Subcutaneous abdominal adipose tissue (tissue), 5 donors: Measurements from ENCODE around the gene CUL1.

ENCODE experiments used
- H3K27ac ChIP-seq: one replicate; pipeline ENCODE4 v1.7.0; 2013; ENCODE audit warnings: low read depth, mild to moderate bottlenecking, inconsistent platforms, low read length, moderate library complexity
- H3K27me3 ChIP-seq, 5 donors: one replicate each; pipeline ENCODE4 v1.7.0; 2013; ENCODE audit warnings: low read length in 5 of 5, inconsistent platforms in 1 of 5; ENCODE audit not compliant: control insufficient read depth in 5 of 5, insufficient read depth in 4 of 5
- H3K36me3 ChIP-seq, 5 donors: one replicate each; pipeline ENCODE4 v1.7.0; 2013; ENCODE audit warnings: low read length in 5 of 5; ENCODE audit not compliant: control insufficient read depth in 5 of 5, insufficient read depth in 5 of 5
- H3K4me1 ChIP-seq, 5 donors: one replicate each; pipeline ENCODE4 v1.7.0; 2013; ENCODE audit warnings: low read length in 5 of 5, mild to moderate bottlenecking in 3 of 5, moderate library complexity in 1 of 5; ENCODE audit not compliant: control insufficient read depth in 5 of 5, insufficient read depth in 5 of 5
- H3K4me3 ChIP-seq, 5 donors: one replicate each; pipeline ENCODE4 v1.7.0; 2013; ENCODE audit warnings: low read length in 5 of 5, low read depth in 1 of 5
- H3K9ac ChIP-seq, 5 donors: one replicate each; pipeline ENCODE4 v1.7.0; 2013; ENCODE audit warnings: low read length in 5 of 5, mild to moderate bottlenecking in 4 of 5, moderate library complexity in 3 of 5
- H3K9me3 ChIP-seq, 5 donors: one replicate each; pipeline ENCODE4 v1.7.0; 2013; ENCODE audit warnings: low read length in 5 of 5; ENCODE audit not compliant: control insufficient read depth in 5 of 5
- donor health status: healthy.
- donor health status: healthy.
- donor health status: healthy.
- donor health status: healthy.
- donor health status: healthy.

Gene CUL1

DNA sequence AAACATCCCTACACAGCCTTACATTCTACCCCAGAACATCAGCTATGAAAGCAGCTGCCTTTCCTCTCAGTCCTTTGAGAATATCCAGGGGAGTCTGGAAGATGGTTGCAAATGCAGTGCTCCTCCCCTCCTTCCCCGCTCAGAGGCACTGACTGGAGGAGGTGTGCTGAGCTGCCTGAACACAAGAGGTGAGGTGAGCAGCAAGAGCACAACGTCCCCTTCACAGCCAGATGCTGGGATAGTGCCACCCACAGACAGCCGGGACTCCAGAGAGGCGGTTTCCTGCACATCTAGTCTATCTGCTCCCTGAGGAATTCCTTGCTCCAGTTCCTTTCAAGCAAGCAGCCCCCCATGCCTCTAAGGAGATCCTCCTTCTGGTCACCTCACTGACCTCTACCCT lies 111.2 kb downstream of the CUL1 start:
- Histone ChIP-seq H3K27me3 (no peaks in the 10 kb centered on the region), H3K4me3 (no peak overlapping the region), H3K9me3 (no peaks in the 10 kb centered on the region), H3K36me3 (peaks cover 5 to 21% (median 9%) of the 10 kb centered on the region in 5 donors), H3K27ac (no peak overlapping the region), H3K9ac (no peak overlapping the region), H3K4me1 (peaks cover 0 to 5% (median 0%) of the 10 kb centered on the region in 5 donors)

DNA sequence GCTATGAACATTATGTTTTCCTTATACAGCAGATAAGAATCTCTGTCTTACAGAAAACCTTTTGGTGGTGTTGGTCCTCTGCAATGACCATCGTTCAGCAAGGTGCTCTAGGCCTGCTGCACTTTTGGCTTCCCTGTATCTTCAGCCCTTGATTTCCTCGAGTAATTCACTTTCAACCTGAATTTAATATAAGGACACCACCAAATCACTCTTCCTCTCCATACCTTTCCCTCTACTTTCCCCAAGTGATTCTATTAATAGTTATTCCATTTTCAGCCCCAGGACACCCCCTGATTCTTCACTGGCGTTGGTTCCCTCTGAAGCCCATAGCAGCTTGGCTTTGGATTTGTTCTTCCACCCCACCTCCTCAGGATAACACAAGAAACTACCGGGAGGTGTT lies 113.2 kb downstream of the CUL1 start:
- Histone ChIP-seq H3K9me3 (no peaks in the 10 kb centered on the region), H3K36me3 (peaks cover 4 to 15% (median 7%) of the 10 kb centered on the region in 5 donors), H3K27me3 (no peaks in the 10 kb centered on the region), H3K27ac (no peak overlapping the region), H3K9ac (no peak overlapping the region), H3K4me3 (no peak overlapping the region), H3K4me1 (peaks cover 0 to 5% (median 0%) of the 10 kb centered on the region in 5 donors)

DNA sequence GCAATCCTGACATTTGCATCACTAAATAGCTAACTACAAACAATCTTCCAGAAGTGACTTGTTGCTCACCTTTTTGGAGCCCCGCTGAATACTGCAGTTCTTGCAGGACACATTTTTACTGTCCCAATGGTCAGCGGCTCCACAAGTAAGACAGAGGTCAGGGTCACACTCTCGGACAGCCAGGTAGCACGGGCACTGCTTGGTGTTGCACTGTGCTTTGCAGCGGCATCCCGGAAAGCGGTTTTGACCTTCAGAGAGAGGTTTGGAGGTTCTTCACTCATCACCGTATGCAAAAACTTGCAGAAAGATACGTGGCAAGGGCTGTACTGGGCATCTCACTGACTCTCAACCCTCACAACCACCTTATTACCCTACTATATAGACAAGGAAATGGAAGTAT lies 115.2 kb downstream of the CUL1 start:
- no peaks in the 10 kb centered on the region for H3K9me3 ChIP-seq
- H3K4me3 ChIP-seq = no peak overlapping the region
- H3K9ac ChIP-seq = no peak overlapping the region
- peaks cover 0 to 10% (median 0%) of the 10 kb centered on the region in 5 donors for H3K36me3 ChIP-seq
- peaks cover 0 to 5% (median 0%) of the 10 kb centered on the region in 5 donors for H3K4me1 ChIP-seq
- H3K27me3 ChIP-seq = no peaks in the 10 kb centered on the region
- no peak overlapping the region for H3K27ac ChIP-seq

DNA sequence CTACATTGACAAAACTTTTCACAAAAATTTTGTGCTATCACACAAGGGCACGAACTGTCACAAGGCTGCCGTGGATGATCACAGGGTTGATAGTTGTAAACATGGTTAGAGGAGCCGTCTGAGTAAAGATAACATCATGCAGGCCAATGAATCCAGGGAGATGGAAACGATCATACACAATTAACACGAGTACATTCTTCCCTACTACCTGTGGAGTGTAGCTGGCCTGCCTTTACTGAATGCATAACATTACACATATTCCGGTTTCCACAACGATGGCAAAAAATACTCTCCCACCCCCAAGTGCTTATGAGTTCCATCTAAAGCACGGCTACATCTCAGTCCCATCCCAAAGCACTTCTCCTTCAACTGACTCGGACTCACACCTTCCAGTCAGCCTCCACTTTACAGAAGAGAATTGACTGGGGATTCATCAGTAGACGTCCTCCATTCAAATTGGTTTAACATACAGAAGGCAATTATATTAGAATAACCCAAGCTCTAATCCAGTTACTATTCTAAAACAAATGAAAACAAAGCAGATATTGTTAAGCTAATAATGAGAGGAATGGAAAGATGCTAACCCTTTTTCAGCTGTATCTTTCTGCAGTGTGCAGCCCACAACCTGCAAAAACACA lies 116.3 kb downstream of the CUL1 start:
- Histone ChIP-seq H3K9ac (no peak overlapping the region), H3K4me1 (peaks cover 0 to 4% (median 0%) of the 10 kb centered on the region in 5 donors), H3K36me3 (peaks cover 0 to 7% (median 2%) of the 10 kb centered on the region in 5 donors), H3K4me3 (no peak overlapping the region), H3K27ac (no peak overlapping the region), H3K27me3 (no peaks in the 10 kb centered on the region), H3K9me3 (no peaks in the 10 kb centered on the region)

DNA sequence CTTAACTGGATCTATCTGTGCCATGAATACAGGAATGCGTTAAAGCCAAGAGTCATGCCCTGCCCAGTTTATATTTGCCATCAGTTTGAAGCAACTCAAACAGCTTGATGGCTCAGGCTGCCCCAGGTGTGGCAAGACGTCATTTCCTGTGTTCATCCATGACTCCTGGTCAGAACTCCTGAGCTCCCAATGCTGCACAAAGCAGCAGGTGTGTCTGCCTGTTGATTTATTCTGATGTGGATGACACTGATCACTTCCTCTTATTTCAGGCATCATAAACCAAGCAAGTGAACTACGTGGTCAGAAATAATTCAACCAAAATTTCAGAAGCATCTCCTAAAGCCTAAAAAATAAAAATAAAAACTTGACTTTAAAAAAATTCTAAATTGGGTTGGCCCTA lies 116.9 kb downstream of the CUL1 start:
- no peaks in the 10 kb centered on the region for H3K27me3 ChIP-seq
- H3K4me1 ChIP-seq = no peaks in the 10 kb centered on the region
- H3K36me3 ChIP-seq = peaks cover 0 to 5% (median 2%) of the 10 kb centered on the region in 5 donors
- H3K9me3 ChIP-seq = no peaks in the 10 kb centered on the region
- H3K27ac ChIP-seq = no peak overlapping the region
- H3K9ac ChIP-seq = no peak overlapping the region
- no peak overlapping the region for H3K4me3 ChIP-seq

DNA sequence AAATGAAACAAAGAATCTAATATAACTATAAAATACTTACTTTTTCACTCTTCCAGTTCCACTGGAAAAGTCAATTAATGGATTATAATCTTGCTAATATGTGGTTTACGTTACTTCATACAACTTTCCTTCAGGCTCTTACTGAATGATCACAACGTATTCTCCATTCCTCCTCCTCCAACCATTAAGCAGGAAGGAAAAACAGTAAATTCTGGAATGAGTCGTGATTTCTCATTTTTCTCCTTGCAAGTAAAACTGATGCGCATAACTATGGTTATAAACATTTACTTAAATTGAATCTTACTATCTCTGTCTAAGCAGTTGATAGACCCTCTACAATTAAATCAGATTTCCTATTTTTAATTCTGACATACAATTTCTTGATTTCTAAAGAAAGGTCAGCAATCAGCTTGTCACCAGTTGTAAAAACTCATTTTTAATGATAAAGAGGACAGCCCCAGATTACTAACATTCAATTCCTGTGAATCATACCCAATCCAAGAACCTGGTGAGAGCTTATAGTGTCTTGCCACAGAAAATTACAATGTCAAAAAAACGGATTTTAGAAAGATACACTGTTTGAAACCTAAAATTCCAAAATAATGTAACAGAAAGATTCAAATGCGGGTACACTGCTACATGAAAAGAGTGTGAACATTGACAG lies 121.1 kb downstream of the CUL1 start:
- Histone ChIP-seq H3K9ac (no peak overlapping the region), H3K36me3 (peaks cover 0 to 5% (median 0%) of the 10 kb centered on the region in 5 donors), H3K27ac (no peak overlapping the region), H3K27me3 (no peaks in the 10 kb centered on the region), H3K9me3 (no peaks in the 10 kb centered on the region), H3K4me3 (no peak overlapping the region), H3K4me1 (no peaks in the 10 kb centered on the region)

DNA sequence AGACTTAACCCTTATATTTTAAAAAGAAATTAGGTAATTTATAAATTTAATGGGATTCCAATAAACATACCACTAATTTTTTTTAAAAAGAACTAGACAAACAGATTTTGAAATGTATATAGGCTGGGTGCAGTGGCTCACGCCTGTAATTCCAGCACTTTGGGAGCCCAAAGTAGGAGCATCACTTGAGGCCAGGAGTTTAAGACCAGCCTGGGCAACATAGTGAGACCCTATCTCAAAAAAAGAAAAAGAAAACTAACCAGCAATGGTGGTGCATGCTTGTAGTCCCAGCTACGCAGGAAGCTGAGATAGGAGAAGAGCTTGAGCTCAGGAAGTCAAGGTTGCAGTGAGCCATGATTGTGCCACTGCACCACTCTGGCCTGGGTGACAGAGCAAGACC lies 122.7 kb downstream of the CUL1 start:
- Histone ChIP-seq H3K9ac (no peak overlapping the region), H3K36me3 (peaks cover 0 to 2% (median 0%) of the 10 kb centered on the region in 5 donors), H3K9me3 (no peaks in the 10 kb centered on the region), H3K27ac (no peak overlapping the region), H3K4me1 (no peaks in the 10 kb centered on the region), H3K27me3 (no peaks in the 10 kb centered on the region), H3K4me3 (no peak overlapping the region)

DNA sequence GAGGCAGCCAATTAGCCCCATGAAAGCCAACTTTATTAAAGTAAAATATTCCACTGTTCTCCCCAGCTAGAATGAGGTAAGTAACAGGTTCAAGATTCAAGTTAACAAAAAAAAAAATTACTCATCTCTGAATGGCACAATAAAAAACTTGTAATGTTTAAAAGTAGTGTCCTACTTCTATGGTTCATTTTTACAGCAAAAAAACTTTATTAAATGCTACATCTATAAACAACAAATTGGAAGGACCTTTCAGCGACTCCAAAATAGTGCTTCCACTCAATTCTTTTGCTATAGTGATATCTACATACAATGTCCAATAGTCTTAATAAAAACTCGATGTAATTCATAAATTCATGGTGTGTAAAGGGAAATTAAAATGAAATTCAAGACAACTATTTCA lies 126.2 kb downstream of the CUL1 start:
- Histone ChIP-seq H3K9me3 (no peaks in the 10 kb centered on the region), H3K27ac (no peak overlapping the region), H3K4me1 (no peaks in the 10 kb centered on the region), H3K9ac (no peak overlapping the region), H3K27me3 (no peaks in the 10 kb centered on the region), H3K36me3 (peaks cover 0 to 6% (median 0%) of the 10 kb centered on the region in 5 donors), H3K4me3 (no peak overlapping the region)

DNA sequence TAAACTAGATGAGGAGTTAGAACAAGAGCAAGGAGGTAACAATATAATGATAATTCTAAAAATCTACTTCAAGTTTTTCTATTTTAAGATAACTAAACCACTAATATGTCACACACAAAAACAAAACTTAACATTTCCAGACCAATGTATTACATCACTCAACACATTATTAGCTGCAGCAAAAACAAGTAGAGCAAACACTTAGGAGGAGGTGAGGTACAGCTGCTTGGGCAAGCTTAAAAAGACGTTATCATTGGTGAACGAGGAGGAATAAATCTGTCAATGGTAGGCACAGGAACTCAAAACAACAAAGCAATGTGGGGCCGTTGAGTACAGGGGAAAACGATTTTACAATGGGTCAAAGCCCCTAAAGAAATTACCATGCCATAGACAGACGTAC lies 126.6 kb downstream of the CUL1 start:
- Histone ChIP-seq H3K27ac (no peak overlapping the region), H3K36me3 (peaks cover 0 to 6% (median 0%) of the 10 kb centered on the region in 5 donors), H3K27me3 (no peaks in the 10 kb centered on the region), H3K9me3 (no peaks in the 10 kb centered on the region), H3K9ac (no peak overlapping the region), H3K4me3 (no peak overlapping the region), H3K4me1 (no peaks in the 10 kb centered on the region)

DNA sequence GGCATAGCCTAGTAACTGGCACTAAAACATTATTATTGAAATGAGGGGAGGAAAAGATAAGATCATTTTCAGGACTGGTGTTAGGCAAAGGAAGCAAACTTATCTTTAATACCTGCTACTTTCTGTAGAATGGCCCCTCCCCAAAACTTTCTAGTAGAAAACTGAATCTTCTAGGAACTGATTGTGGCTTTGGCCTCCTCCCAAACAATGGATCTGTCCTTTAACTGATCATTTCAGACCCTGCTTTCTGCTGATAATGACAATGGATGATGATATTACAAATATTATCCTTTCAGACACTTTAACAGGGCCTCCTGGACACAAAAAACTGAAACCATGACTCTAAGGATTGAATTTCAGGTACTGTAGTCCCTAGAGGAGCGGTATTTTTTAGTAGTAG lies 130.3 kb downstream of the CUL1 start:
- H3K36me3 ChIP-seq = peaks cover 0 to 6% (median 0%) of the 10 kb centered on the region in 5 donors
- H3K4me3 ChIP-seq = no peak overlapping the region
- no peak overlapping the region for H3K27ac ChIP-seq
- no peaks in the 10 kb centered on the region for H3K4me1 ChIP-seq
- H3K27me3 ChIP-seq = no peaks in the 10 kb centered on the region
- H3K9me3 ChIP-seq = no peaks in the 10 kb centered on the region
- H3K9ac ChIP-seq = no peak overlapping the region
